ENCODE measurements around the gene EEIG2. TPM values are rescaled to one million over a fixed set of nuclear protein-coding genes. Genes with fewer than 3 reads are reported as not detected.
"Not testable (repeated sequence)": the region's sequence is repeated elsewhere in the genome, so short reads cannot be mapped to it uniquely, and the experiment has no call there.

EEIG2 gene
- total RNA-seq: 10 to 100 TPM; 11.1 to 20.6 (median 15.4) TPM

- Histone ChIP-seq H3K4me3 (peak within 1 kb of the TSS; percentile 48 to 76 (median 62)), H3K9me3 (no peaks in the 10 kb centered on the region), H3K4me1 (peaks cover 0 to 29% (median 7%) of the 10 kb centered on the region in 4 donors), H3K27ac (peak within 1 kb of the TSS; percentile 64 to 84 (median 80)), H3K36me3 (no peaks in the 10 kb centered on the region), H3K27me3 (no peaks in the 10 kb centered on the region)
- TF ChIP-seq CTCF (IDR thresholded peaks at IDR 0.05) (peak; percentile 59 to 96 (median 86)), POLR2A (IDR thresholded peaks at IDR 0.05) (peak; percentile 43 to 64)
- peak; percentile 81 to 95 (median 95) for DNase-seq
Measured at GRCh38 chr1:108559215-108560186, at the start of gene EEIG2. Gene EEIG2, plus strand, starts transcription at chr1:108560100. Its CDS starts 329 bp downstream, at chr1:108560429.

- Histone ChIP-seq H3K27ac (no peak overlapping the region), H3K9me3 (no peaks in the 10 kb centered on the region), H3K4me1 (no peaks in the 10 kb centered on the region), H3K27me3 (no peaks in the 10 kb centered on the region), H3K36me3 (no peaks in the 10 kb centered on the region), H3K4me3 (no peak overlapping the region)
- TF ChIP-seq POLR2A (IDR thresholded peaks at IDR 0.05) (no peak), CTCF (IDR thresholded peaks at IDR 0.05) (no peak)
- DNase-seq: no peak
Measured at GRCh38 chr1:108511764-108512163, 48.1 kb upstream of the EEIG2 start.

- H3K27me3 ChIP-seq: no peaks in the 10 kb centered on the region
- no peaks in the 10 kb centered on the region for H3K9me3 ChIP-seq
- no peak overlapping the region for H3K27ac ChIP-seq
- no peak overlapping the region for H3K4me3 ChIP-seq
- no peaks in the 10 kb centered on the region for H3K4me1 ChIP-seq
- H3K36me3 ChIP-seq: no peaks in the 10 kb centered on the region
- DNase-seq: no peak
- TF ChIP-seq CTCF (IDR thresholded peaks at IDR 0.05) (peak; percentile 63 to 96 (median 92)), POLR2A (IDR thresholded peaks at IDR 0.05) (no peak)
Measured at GRCh38 chr1:108512239-108513043, 47.5 kb upstream of the EEIG2 start.

GRCh38 chr1:108513044-108513415, 46.9 kb upstream of the EEIG2 start:
- no peaks in the 10 kb centered on the region for H3K9me3 ChIP-seq
- TF ChIP-seq POLR2A (IDR thresholded peaks at IDR 0.05) (no peak), CTCF (IDR thresholded peaks at IDR 0.05) (no peak)
- H3K4me3 ChIP-seq: no peak overlapping the region
- no peaks in the 10 kb centered on the region for H3K36me3 ChIP-seq
- no peak for DNase-seq
- H3K27me3 ChIP-seq: no peaks in the 10 kb centered on the region
- no peak overlapping the region for H3K27ac ChIP-seq
- H3K4me1 ChIP-seq: no peaks in the 10 kb centered on the region

- H3K9me3 ChIP-seq: not testable (repeated sequence)
Measured at GRCh38 chr1:108513914-108514313, 46.0 kb upstream of the EEIG2 start.

GRCh38 chr1:108517301-108517897, 42.5 kb upstream of the EEIG2 start:
- H3K36me3 ChIP-seq, H3K27ac ChIP-seq, H3K4me3 ChIP-seq: not testable (repeated sequence)

More at GRCh38 chr1:108513914-108514313, 46.0 kb upstream of the EEIG2 start:
- H3K27ac ChIP-seq, H3K36me3 ChIP-seq, H3K27me3 ChIP-seq, H3K4me1 ChIP-seq, H3K4me3 ChIP-seq, DNase-seq: not testable (repeated sequence)

More at GRCh38 chr1:108517301-108517897, 42.5 kb upstream of the EEIG2 start:
- H3K27me3 ChIP-seq, DNase-seq, H3K4me1 ChIP-seq, H3K9me3 ChIP-seq: not testable (repeated sequence)
